GM21381 (cell line): Measurements from ENCODE around the gene LRRN2.
"Not testable (repeated sequence)": the region's sequence is repeated elsewhere in the genome, so short reads cannot be mapped to it uniquely, and the experiment has no call there.

ENCODE experiments used
- ATAC-seq: cut with Tn5 transposase; IDR thresholded peaks from one replicate; pipeline ENCODE4 v1.9.1; 2021; ENCODE audit warnings: mild to moderate bottlenecking, moderate library complexity; ENCODE audit not compliant: unreplicated experiment

The LRRN2 gene

GRCh38 chr1:204692841-204693356 lies 7.4 kb upstream of the LRRN2 start:
- ATAC-seq, result no peak

- no peak for ATAC-seq
Observed at GRCh38 chr1:204692325-204692840, 6.8 kb upstream of the LRRN2 start.

- not testable (repeated sequence) for ATAC-seq
Observed at GRCh38 chr1:204691328-204691730, 5.8 kb upstream of the LRRN2 start.

- ATAC-seq, result no peak
Observed at GRCh38 chr1:204688776-204689175, 3.2 kb upstream of the LRRN2 start.

GRCh38 chr1:204688007-204688406 lies 2.5 kb upstream of the LRRN2 start:
- no peak for ATAC-seq

GRCh38 chr1:204684571-204685235 lies 835 bp downstream of the LRRN2 start:
- no peak for ATAC-seq

- no peak for ATAC-seq
Observed at GRCh38 chr1:204684206-204684570, 1.4 kb downstream of the LRRN2 start.

GRCh38 chr1:204683284-204684205 lies 2.0 kb downstream of the LRRN2 start:
- ATAC-seq, result no peak

- no peak for ATAC-seq
Observed at GRCh38 chr1:204680461-204680860, 5.1 kb downstream of the LRRN2 start.

GRCh38 chr1:204680051-204680450 lies 5.5 kb downstream of the LRRN2 start:
- ATAC-seq, result no peak

- no peak for ATAC-seq
Observed at GRCh38 chr1:204678721-204679475, 6.6 kb downstream of the LRRN2 start.

GRCh38 chr1:204677864-204678263 lies 7.7 kb downstream of the LRRN2 start:
- no peak for ATAC-seq

- no peak for ATAC-seq
Observed at GRCh38 chr1:204676043-204676442, 9.5 kb downstream of the LRRN2 start.

- ATAC-seq, result no peak
Observed at GRCh38 chr1:204673909-204674649, 11.5 kb downstream of the LRRN2 start.

- no peak for ATAC-seq
Observed at GRCh38 chr1:204673209-204673608, 12.3 kb downstream of the LRRN2 start.

- ATAC-seq, result no peak
Observed at GRCh38 chr1:204672482-204673121, 12.9 kb downstream of the LRRN2 start.

GRCh38 chr1:204672069-204672468 lies 13.5 kb downstream of the LRRN2 start:
- ATAC-seq, result no peak

GRCh38 chr1:204670152-204670927 lies 15.2 kb downstream of the LRRN2 start:
- no peak for ATAC-seq

- no peak for ATAC-seq
Observed at GRCh38 chr1:204669579-204669978, 16.0 kb downstream of the LRRN2 start.
